Fibroblast of lung (primary cell): ENCODE measurements around the gene SPA17. TPM values are rescaled to one million over a fixed set of nuclear protein-coding genes. Genes with fewer than 3 reads are reported as not detected.

Source experiments
- DNase-seq, 2 donors: peaks; one replicate each; pipeline versions ENCODE4 v3.0.0 to v3.0.0-alpha.2; 2010; ENCODE audit warnings: low read depth in 2 of 2
- H2AFZ ChIP-seq: 2 replicates; pipeline ENCODE4 v1.5.1; 2012; ENCODE audit warnings: low read length, control low read depth, inconsistent platforms
- H3K27ac ChIP-seq: 2 replicates; pipeline ENCODE4 v1.5.1; 2011; ENCODE audit warnings: low read length, control low read depth; ENCODE audit not compliant: insufficient read depth
- H3K27me3 ChIP-seq: 2 replicates; pipeline ENCODE4 v1.5.1; 2011; ENCODE audit warnings: mild to moderate bottlenecking, low read length; ENCODE audit not compliant: control insufficient read depth, insufficient read depth
- H3K36me3 ChIP-seq: 2 replicates; pipeline ENCODE4 v1.5.1; 2011; ENCODE audit warnings: low read length; ENCODE audit not compliant: control insufficient read depth, insufficient read depth
- H3K4me1 ChIP-seq: 2 replicates; pipeline ENCODE4 v1.5.1; 2011; ENCODE audit warnings: low read length; ENCODE audit not compliant: control insufficient read depth, insufficient read depth; ENCODE audit errors: extremely low read depth
- H3K4me2 ChIP-seq: 2 replicates; pipeline ENCODE4 v1.5.1; 2011; ENCODE audit warnings: low read length, control low read depth; ENCODE audit not compliant: insufficient read depth; ENCODE audit errors: extremely low read depth
- H3K4me3 ChIP-seq, 4 experiments: fragments of 200-600 bp in 1 of 4; sonication (generic) in 1 of 4; replicated peaks in 1 of 4; 2 replicates each; pipeline ENCODE4 v1.5.1; 2011 to 2016; ENCODE audit warnings: low read length in 4 of 4, low read depth in 3 of 4, mild to moderate bottlenecking in 3 of 4, control low read depth in 2 of 4, inconsistent platforms in 1 of 4, mixed read lengths in 1 of 4; ENCODE audit not compliant: insufficient read depth in 1 of 4; ENCODE audit errors: control extremely low read depth in 1 of 4
- H3K79me2 ChIP-seq: 2 replicates; pipeline ENCODE4 v1.5.1; 2012; ENCODE audit warnings: mild to moderate bottlenecking, low read length, inconsistent platforms; ENCODE audit not compliant: control insufficient read depth, insufficient read depth
- H3K9ac ChIP-seq: 2 replicates; pipeline ENCODE4 v1.5.1; 2011; ENCODE audit warnings: mild to moderate bottlenecking, low read length, control low read depth; ENCODE audit not compliant: insufficient read depth
- H3K9me3 ChIP-seq: 2 replicates; pipeline ENCODE4 v1.5.1; 2012; ENCODE audit warnings: low read depth, low read length; ENCODE audit not compliant: control insufficient read depth, insufficient read depth
- H4K20me1 ChIP-seq: 2 replicates; pipeline ENCODE4 v1.5.1; 2011; ENCODE audit warnings: low read length; ENCODE audit not compliant: control insufficient read depth, insufficient read depth; ENCODE audit errors: extremely low read depth
- CTCF ChIP-seq, 2 donors: IDR thresholded peaks in 1 of 2; conservative IDR thresholded peaks in 1 of 2; 1 replicate in 1 of 2; 2 replicates in 1 of 2; pipeline ENCODE4 v1.5.1; 2011 to 2012; ENCODE audit warnings: low read length in 2 of 2, control low read depth in 1 of 2, inconsistent platforms in 1 of 2, low read depth in 1 of 2, mild to moderate bottlenecking in 1 of 2
- EZH2 ChIP-seq: IDR thresholded peaks from 2 replicates; pipeline ENCODE4 v1.5.1; 2012; ENCODE audit warnings: low read length, control low read depth, mild to moderate bottlenecking; ENCODE audit errors: missing control alignments
- polyA plus RNA-seq, 2 donors: library from polyadenylated mRNA; depleted of rRNA in 1 of 2; stranded (reverse) in 1 of 2; unstranded in 1 of 2; fragments of >200 nt; gene quantifications; 2 replicates each; pipeline ENCODE4 v1.2.1, GENCODE V29; 2011 to 2012; ENCODE audit warnings: missing spikeins in 1 of 2
- total RNA-seq: library from RNA; depleted of rRNA; stranded (reverse); fragments of >200 nt; gene quantifications from 2 replicates; pipeline ENCODE4 v1.2.1, GENCODE V29; 2014

Gene SPA17
- total and polyA plus RNA-seq, 2 donors (not counting 1 experiment from before 2014, with no cell fraction given) = 18.0 to 19.1 TPM

DNA sequence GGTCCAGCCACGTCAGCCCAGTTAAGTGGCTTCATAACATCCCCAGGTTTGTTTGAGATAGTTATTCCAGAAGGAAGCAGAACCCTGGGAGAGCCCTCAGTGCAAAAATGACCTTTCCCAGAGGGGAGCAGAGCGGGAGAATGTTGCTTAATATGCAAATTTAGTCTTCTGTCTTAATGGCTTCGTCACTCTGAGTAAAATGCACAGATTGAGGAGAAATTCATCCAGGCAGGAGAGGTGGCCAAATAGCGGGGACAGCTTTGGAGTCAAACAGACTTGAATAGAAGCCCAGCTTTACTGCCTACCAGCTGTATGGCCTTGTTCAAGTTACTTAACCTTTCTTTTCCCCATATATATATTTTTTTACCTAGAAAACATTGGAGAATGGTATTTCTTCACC is 53.8 kb downstream of the SPA17 start:
- H3K27me3 ChIP-seq = peaks cover 16% of the 10 kb centered on the region
- H2AFZ ChIP-seq = no peak overlapping the region
- H3K9me3 ChIP-seq = no peaks in the 10 kb centered on the region
- no peak overlapping the region for H3K27ac ChIP-seq
- TF ChIP-seq CTCF (conservative IDR thresholded peaks at IDR 0.05 in 1 of 2, IDR thresholded peaks at IDR 0.05 in 1 of 2; ENCODE audit: low read depth in 1 of 2, low read length in 2 of 2) (no peak), EZH2 (no peak)
- H3K36me3 ChIP-seq = no peaks in the 10 kb centered on the region
- no peak overlapping the region for H3K4me3 ChIP-seq
- H3K9ac ChIP-seq = no peak overlapping the region
- H4K20me1 ChIP-seq = no peaks in the 10 kb centered on the region
- H3K79me2 ChIP-seq = no peaks in the 10 kb centered on the region
- DNase-seq = no peak
- H3K4me2 ChIP-seq = no peak overlapping the region
- H3K4me1 ChIP-seq = peaks cover 3% of the 10 kb centered on the region

DNA sequence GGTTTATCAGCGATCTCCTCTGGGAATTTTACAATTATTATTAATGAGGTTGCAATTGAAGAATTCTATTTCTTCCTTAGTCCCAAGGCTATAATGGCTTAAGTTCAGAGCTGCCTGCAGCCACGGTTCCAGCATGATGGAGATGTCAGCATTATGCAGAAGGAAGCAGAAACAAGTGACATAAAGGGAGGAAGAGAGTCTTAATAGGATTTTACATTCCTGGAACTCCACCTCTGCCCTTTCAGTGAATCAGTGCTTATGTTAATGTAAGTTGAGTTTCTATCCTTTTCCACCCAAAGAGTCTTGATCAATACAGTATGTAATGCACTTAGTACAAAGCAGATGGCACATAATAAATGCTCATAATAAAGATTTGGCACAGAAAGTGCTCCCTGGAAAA is 54.4 kb downstream of the SPA17 start:
- Histone ChIP-seq H3K27me3 (peaks cover 14% of the 10 kb centered on the region), H2AFZ (no peak overlapping the region), H3K79me2 (no peaks in the 10 kb centered on the region), H3K9me3 (no peaks in the 10 kb centered on the region), H3K27ac (no peak overlapping the region), H3K36me3 (no peaks in the 10 kb centered on the region), H4K20me1 (no peaks in the 10 kb centered on the region), H3K4me3 (no peak overlapping the region), H3K9ac (no peak overlapping the region), H3K4me2 (no peak overlapping the region), H3K4me1 (peaks cover 3% of the 10 kb centered on the region)
- no peak for DNase-seq
- no peak for TF ChIP-seq EZH2
- TF ChIP-seq CTCF (conservative IDR thresholded peaks at IDR 0.05 in 1 of 2, IDR thresholded peaks at IDR 0.05 in 1 of 2; ENCODE audit: low read depth in 1 of 2, low read length in 2 of 2) = no peak

- no peak for DNase-seq
- no peak overlapping the region for H3K4me3 ChIP-seq
- no peak overlapping the region for H3K9ac ChIP-seq
- no peak overlapping the region for H3K27ac ChIP-seq
- no peaks in the 10 kb centered on the region for H3K9me3 ChIP-seq
- no peak for TF ChIP-seq CTCF (conservative IDR thresholded peaks at IDR 0.05 in 1 of 2, IDR thresholded peaks at IDR 0.05 in 1 of 2; ENCODE audit: low read depth in 1 of 2, low read length in 2 of 2)
- TF ChIP-seq EZH2 = no peak
- H3K79me2 ChIP-seq = no peaks in the 10 kb centered on the region
- H3K4me1 ChIP-seq = peaks cover 3% of the 10 kb centered on the region
- no peaks in the 10 kb centered on the region for H4K20me1 ChIP-seq
- no peak overlapping the region for H2AFZ ChIP-seq
- H3K4me2 ChIP-seq = no peak overlapping the region
- peaks cover 5% of the 10 kb centered on the region for H3K27me3 ChIP-seq
- no peaks in the 10 kb centered on the region for H3K36me3 ChIP-seq
Observed at GRCh38 chr11:124729571-124729970, 55.9 kb downstream of the SPA17 start.
